Kidney (tissue), 14 donors: ENCODE results near the gene LARP1. TPM values are rescaled to one million over a fixed set of nuclear protein-coding genes. Genes with fewer than 3 reads are reported as not detected.
"Not testable (repeated sequence)": the region's sequence is repeated elsewhere in the genome, so short reads cannot be mapped to it uniquely, and the experiment has no call there.

Experiments used
- DNase-seq, 5 donors: peaks; one replicate each; pipeline ENCODE4 v3.0.0-alpha.2; 2013 to 2020
- FAIRE-seq: peaks from 2 replicates; lab custom pipeline; 2012; peaks lifted over from hg19 to GRCh38; lab: Jason Lieb, UNC
- H3K27ac ChIP-seq, 2 donors: one replicate each; pipeline ENCODE4 v1.7.0; 2013; ENCODE audit warnings: low read depth in 2 of 2, low read length in 2 of 2, inconsistent platforms in 1 of 2
- H3K27me3 ChIP-seq: one replicate; pipeline ENCODE4 v1.7.1; 2013; ENCODE audit warnings: low read length, inconsistent platforms; ENCODE audit not compliant: control insufficient read depth, insufficient read depth
- H3K36me3 ChIP-seq, 3 donors: one replicate each; pipeline versions ENCODE4 v1.7.0 to v1.7.1; 2013; ENCODE audit warnings: low read length in 3 of 3, control low read depth in 1 of 3, inconsistent platforms in 1 of 3; ENCODE audit not compliant: insufficient read depth in 3 of 3, control insufficient read depth in 2 of 3
- H3K4me1 ChIP-seq, 3 donors: one replicate each; pipeline versions ENCODE4 v1.7.0 to v1.7.1; 2013; ENCODE audit warnings: low read length in 3 of 3, inconsistent platforms in 1 of 3, low read depth in 1 of 3; ENCODE audit not compliant: control insufficient read depth in 2 of 3, insufficient read depth in 2 of 3
- H3K4me3 ChIP-seq, 3 donors: one replicate each; pipeline versions ENCODE4 v1.7.0 to v1.8.1; 2013; ENCODE audit warnings: low read length in 3 of 3, control low read depth in 1 of 3, inconsistent platforms in 1 of 3
- H3K9ac ChIP-seq, 3 donors: one replicate each; pipeline versions ENCODE4 v1.7.0 to v1.7.1; 2013; ENCODE audit warnings: low read length in 3 of 3, control low read depth in 1 of 3, inconsistent platforms in 1 of 3
- H3K9me3 ChIP-seq, 3 donors: one replicate each; pipeline versions ENCODE4 v1.7.0 to v1.7.1; 2013; ENCODE audit warnings: low read length in 3 of 3, control low read depth in 1 of 3, inconsistent platforms in 1 of 3; ENCODE audit not compliant: control insufficient read depth in 2 of 3, insufficient read depth in 1 of 3
- CTCF ChIP-seq: IDR thresholded peaks from 3 replicates; pipeline ENCODE4 v1.5.1; 2012; ENCODE audit warnings: mild to moderate bottlenecking, moderate library complexity, borderline replicate concordance; ENCODE audit not compliant: insufficient read depth; ENCODE audit errors: extremely low read depth
- intact Hi-C: fragments of 100-400 bp; cut with DNase I; formaldehyde crosslinking; loops from one replicate; pipeline ENCODE4 v1.11.1; 2022
- polyA plus RNA-seq: library from polyadenylated mRNA; stranded (reverse); fragments of 350-450 nt; fragmentation: Illumina TruSeq; extraction: RNeasy Lipid Tissue Mini Kit (QIAGEN cat#74804); gene quantifications from one replicate; pipeline ENCODE4 v1.2.3, GENCODE V29; 2014; ENCODE audit warnings: low read depth, low replicate concordance; ENCODE audit not compliant: insufficient read depth
- total RNA-seq: library from RNA; stranded (reverse); fragmentation: NEBNext Ultra II Directional; extraction: Animal tissue kit (Norgen Biotek cat#: 25700); gene quantifications from one replicate; pipeline ENCODE4 v1.2.1, GENCODE V29; 2021
- donor health status: control.
- donor health status: control.
- donor health status: control.
- donor health status: control.
- donor health status: control.
- donor health status: DM: yes; HTN: yes; CAD: no.
- donor health status: Normal renal cell carcinoma (clear cell type).

The LARP1 gene
- total and polyA plus RNA-seq, 2 donors from 2014 or later: 25.2 to 155 TPM

- Histone ChIP-seq H3K36me3 (peaks cover 2 to 22% (median 5%) of the 10 kb centered on the region in 3 donors), H3K27ac (no peak overlapping the region), H3K9ac (no peak overlapping the region), H3K4me1 (peaks cover 0 to 6% (median 0%) of the 10 kb centered on the region in 3 donors), H3K9me3 (no peaks in the 10 kb centered on the region), H3K4me3 (no peak overlapping the region), H3K27me3 (no peaks in the 10 kb centered on the region)
- TF ChIP-seq CTCF: no peak
- intact Hi-C loops: no loop called here
- FAIRE-seq (no peak), DNase-seq (no peak)
Observed at GRCh38 chr5:154830219-154830595, 75.0 kb downstream of the LARP1 start.

GRCh38 chr5:154830596-154830995 lies 75.4 kb downstream of the LARP1 start:
- H3K9me3 ChIP-seq: no peaks in the 10 kb centered on the region
- peaks cover 2 to 22% (median 5%) of the 10 kb centered on the region in 3 donors for H3K36me3 ChIP-seq
- H3K27ac ChIP-seq: no peak overlapping the region
- FAIRE-seq (no peak), DNase-seq (no peak)
- no peak overlapping the region for H3K4me3 ChIP-seq
- H3K4me1 ChIP-seq: peaks cover 0 to 8% (median 0%) of the 10 kb centered on the region in 3 donors
- no peak for TF ChIP-seq CTCF
- H3K27me3 ChIP-seq: no peaks in the 10 kb centered on the region
- no peak overlapping the region for H3K9ac ChIP-seq
- intact Hi-C loops: no loop called here

- Histone ChIP-seq H3K27me3 (no peaks in the 10 kb centered on the region), H3K27ac (no peak overlapping the region), H3K36me3 (peaks cover 2 to 22% (median 5%) of the 10 kb centered on the region in 3 donors), H3K4me1 (peaks cover 0 to 8% (median 0%) of the 10 kb centered on the region in 3 donors), H3K4me3 (no peak overlapping the region), H3K9ac (no peak overlapping the region), H3K9me3 (no peaks in the 10 kb centered on the region)
- intact Hi-C loops: no loop called here
- TF ChIP-seq CTCF: no peak
- DNase-seq (no peak), FAIRE-seq (no peak)
Observed at GRCh38 chr5:154831451-154831850, 76.3 kb downstream of the LARP1 start.

GRCh38 chr5:154832804-154833203 lies 77.6 kb downstream of the LARP1 start:
- H3K9me3 ChIP-seq, FAIRE-seq, H3K9ac ChIP-seq, H3K4me1 ChIP-seq, H3K4me3 ChIP-seq, H3K27me3 ChIP-seq, H3K27ac ChIP-seq, DNase-seq, intact Hi-C loops: not testable (repeated sequence)
- H3K36me3 ChIP-seq: peaks cover 2 to 24% (median 5%) of the 10 kb centered on the region in 3 donors
